A673 (cell line): ENCODE results near the gene FGFBP1.

Experiments
- CTCF ChIP-seq: fragments of 300-800, 200-600 bp; sonication (generic); conservative IDR thresholded peaks from 2 replicates; pipeline ENCODE4 v1.5.1; 2017; ENCODE audit warnings: low read depth, mild to moderate bottlenecking, antibody characterized with exemption, low read length, moderate library complexity, mixed read lengths
- EZH2 ChIP-seq: fragments of 200-600 bp; sonication (generic); IDR thresholded peaks from 2 replicates; pipeline ENCODE4 v1.6.1; 2017; ENCODE audit warnings: borderline replicate concordance, low read depth, mild to moderate bottlenecking, mixed read lengths, antibody characterized with exemption, low read length; ENCODE audit not compliant: poor library complexity, severe bottlenecking

DNA sequence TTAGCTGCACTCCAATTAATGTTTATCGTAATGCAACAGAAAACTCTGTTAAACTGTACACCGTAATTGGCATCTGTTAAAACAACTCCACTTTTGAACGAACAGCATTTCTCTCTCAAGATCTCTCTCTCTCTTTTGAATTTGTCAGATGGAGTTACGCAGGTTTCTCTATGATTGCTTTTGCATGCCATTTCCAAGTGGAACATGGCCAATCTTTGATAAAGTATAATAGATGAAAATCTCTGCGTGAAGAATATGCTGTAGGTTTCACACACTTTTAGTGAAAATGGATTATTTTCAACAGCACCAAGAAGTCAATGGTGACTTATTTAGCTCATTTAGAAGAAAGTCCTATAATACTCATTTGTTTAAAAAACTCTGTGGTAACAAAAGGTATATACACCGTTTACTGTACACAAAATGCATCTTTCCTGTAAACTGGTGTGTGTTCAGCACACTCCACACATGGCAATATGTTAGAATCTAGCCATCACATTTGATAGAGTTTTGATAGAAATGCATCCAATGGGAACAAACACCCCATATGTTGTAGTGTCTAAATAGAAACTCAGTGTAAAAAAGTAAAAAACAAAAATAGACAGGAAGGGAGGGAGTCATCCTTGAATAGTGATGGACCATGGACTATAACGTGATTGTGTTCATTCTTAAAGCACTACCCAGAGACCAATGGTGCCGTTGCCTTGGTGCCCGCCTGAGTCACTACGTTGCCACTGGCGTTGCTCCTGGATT lies 30.2 kb upstream of the FGFBP1 start:
- TF ChIP-seq CTCF (no peak), EZH2 (no peak)
